ENCODE measurements around the gene ZCCHC3. TPM values are rescaled to one million over a fixed set of nuclear protein-coding genes. Genes with fewer than 3 reads are reported as not detected.

Gene ZCCHC3
- total and polyA plus RNA-seq, 8 donors = 4.2 to 10.7 (median 6.2) TPM

DNA sequence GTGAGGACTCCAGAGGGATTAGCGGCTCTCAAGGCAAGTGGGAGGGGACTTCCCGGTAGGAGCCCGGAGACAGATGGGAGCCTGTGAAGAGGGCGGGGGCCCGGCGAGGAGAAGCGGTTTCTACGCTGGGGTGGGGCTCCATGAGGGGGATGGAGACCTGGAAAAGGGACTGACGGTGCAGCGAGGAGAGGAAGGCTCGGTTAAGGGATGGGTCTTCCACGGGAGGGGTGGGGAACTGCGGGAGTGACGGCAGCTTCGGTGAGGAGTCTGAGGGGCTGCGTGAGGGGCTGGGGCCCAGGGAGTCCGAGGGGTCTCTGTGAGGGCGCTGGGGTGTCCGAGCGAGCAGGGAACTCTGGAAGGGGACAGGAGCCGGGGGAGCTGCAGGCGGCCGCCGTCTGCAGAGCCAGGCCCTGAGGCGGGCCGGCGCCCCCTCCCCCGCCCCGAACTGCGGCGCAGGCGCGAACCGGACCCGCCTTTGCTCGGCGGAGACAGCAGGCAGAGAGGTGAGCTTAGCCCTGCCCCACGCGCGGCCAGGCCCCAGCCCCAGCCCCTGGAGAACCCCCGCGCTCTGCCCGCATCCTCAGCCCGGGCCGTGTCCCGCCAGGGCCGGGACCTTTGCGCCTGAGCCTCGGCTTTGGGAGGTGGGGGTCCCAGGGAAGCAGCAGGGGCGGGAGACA lies 49.4 kb downstream of the ZCCHC3 start, which contains the start of gene NRSN2:
Gene NRSN2 (plus strand): TSS at position 472 of the 677 bp plus-strand sequence. CDS start 2,533 bp downstream, outside the sequence.
- Histone ChIP-seq H3K36me3 (no peaks in the 10 kb centered on the region), H3K4me3 (peak within 1 kb of the TSS; percentile 53 to 77 (median 63)), H3K27ac (peak within 1 kb of the TSS; percentile 52 to 90 (median 84)), H3K9me3 (no peaks in the 10 kb centered on the region), H3K4me1 (peaks cover 0 to 15% (median 10%) of the 10 kb centered on the region in 3 donors), H3K27me3 (no peaks in the 10 kb centered on the region)
- 4% methylated on average over 37 to 50 of the region's 50 CpGs for WGBS, 2 donors
- intact Hi-C loops (cut with DNase I) = no loop called here
- no peak for FAIRE-seq
- TF ChIP-seq, protein P1, sequence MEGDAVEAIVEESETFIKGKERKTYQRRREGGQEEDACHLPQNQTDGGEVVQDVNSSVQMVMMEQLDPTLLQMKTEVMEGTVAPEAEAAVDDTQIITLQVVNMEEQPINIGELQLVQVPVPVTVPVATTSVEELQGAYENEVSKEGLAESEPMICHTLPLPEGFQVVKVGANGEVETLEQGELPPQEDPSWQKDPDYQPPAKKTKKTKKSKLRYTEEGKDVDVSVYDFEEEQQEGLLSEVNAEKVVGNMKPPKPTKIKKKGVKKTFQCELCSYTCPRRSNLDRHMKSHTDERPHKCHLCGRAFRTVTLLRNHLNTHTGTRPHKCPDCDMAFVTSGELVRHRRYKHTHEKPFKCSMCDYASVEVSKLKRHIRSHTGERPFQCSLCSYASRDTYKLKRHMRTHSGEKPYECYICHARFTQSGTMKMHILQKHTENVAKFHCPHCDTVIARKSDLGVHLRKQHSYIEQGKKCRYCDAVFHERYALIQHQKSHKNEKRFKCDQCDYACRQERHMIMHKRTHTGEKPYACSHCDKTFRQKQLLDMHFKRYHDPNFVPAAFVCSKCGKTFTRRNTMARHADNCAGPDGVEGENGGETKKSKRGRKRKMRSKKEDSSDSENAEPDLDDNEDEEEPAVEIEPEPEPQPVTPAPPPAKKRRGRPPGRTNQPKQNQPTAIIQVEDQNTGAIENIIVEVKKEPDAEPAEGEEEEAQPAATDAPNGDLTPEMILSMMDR (IDR thresholded peaks at IDR 0.05) = no peak
- ATAC-seq = peak; percentile 72 to 86 (median 73)
- DNase-seq = peak; percentile 53 to 87 (median 70)

DNA sequence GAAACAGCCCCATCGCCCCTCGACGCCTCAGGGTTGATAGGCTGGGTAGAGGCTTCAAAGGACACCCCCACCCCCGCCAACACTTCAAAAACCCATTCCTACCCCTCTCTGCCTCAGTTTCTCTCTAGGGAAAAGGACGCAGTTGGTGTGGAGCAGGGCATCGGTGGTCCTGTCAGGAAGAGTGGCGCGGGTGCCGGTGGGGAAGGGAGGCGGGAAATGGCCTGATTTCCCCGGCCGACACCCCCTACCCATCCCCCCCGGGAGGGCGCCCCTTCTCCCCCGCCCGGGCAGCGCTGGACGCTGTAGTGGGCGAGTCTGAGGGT lies 49.9 kb downstream of the ZCCHC3 start:
- Histone ChIP-seq H3K27ac (peak overlapping the region; percentile 52 to 90 (median 84)), H3K9me3 (no peaks in the 10 kb centered on the region), H3K4me3 (peak overlapping the region; percentile 53 to 77 (median 63)), H3K36me3 (no peaks in the 10 kb centered on the region), H3K4me1 (peaks cover 0 to 15% (median 10%) of the 10 kb centered on the region in 3 donors), H3K27me3 (no peaks in the 10 kb centered on the region)
- FAIRE-seq = no peak
- TF ChIP-seq, protein P1 (IDR thresholded peaks at IDR 0.05) = no peak
- WGBS, 2 donors = 1 to 3% methylated on average over 17 to 19 of the region's 19 CpGs
- no peak for DNase-seq
- peak in 2 of 4 donors; percentile 1 for ATAC-seq
- intact Hi-C loops (cut with DNase I) = no loop called here

DNA sequence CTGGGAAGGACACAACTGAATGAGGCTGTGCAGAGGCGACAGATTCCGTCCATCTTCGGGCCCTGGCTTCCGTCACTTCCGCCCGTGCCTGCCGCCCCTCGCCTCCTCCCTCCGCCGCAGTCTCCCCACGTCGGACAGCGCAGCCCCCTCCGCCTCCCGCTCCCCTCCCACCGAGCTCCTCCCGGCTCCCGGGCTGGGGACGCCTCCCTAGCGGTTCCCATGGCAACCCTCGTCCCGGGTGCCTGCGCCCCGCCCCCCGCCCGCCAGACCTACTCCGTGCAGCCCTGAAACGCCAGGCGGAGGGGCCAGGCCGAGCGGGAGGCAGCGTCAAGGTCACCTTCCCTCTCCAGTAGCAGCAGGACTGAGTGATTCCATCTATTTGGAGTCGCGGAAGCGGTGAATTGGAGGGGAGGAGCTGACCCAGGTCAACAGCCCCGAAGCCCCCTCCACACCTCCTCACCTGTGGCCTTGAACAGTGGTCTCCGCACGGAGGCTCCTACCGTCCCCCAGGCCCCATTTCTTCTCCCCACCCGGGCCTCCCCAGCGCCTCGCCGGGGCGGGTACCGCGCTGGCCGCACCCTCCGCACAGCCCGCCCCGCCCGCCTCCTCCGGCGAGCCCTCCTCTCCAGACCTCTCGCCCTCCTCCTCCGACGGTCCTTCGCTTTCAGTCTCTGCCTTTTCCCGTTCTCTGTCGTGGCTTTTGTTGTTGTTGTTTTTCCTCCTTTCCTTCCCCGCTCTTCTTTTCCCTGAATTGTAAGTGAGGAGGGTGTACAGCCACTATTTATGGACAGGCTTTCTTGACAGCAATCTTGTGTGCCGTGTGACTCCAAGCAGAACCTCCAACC lies 50.5 kb downstream of the ZCCHC3 start:
- Histone ChIP-seq H3K27ac (peak overlapping the region; percentile 52 to 90 (median 84)), H3K4me3 (peak overlapping the region; percentile 53 to 77 (median 63)), H3K4me1 (peaks cover 0 to 15% (median 10%) of the 10 kb centered on the region in 3 donors), H3K36me3 (no peaks in the 10 kb centered on the region), H3K9me3 (no peaks in the 10 kb centered on the region), H3K27me3 (no peaks in the 10 kb centered on the region)
- intact Hi-C loops (cut with DNase I) = no loop called here
- DNase-seq (peak; percentile 86 to 94 (median 88)), ATAC-seq (peak; percentile 76 to 88 (median 82)), FAIRE-seq (no peak)
- TF ChIP-seq, protein P1 (IDR thresholded peaks at IDR 0.05) = no peak
- 0 to 1% methylated on average over 50 to 59 of the region's 61 CpGs for WGBS, 2 donors

DNA sequence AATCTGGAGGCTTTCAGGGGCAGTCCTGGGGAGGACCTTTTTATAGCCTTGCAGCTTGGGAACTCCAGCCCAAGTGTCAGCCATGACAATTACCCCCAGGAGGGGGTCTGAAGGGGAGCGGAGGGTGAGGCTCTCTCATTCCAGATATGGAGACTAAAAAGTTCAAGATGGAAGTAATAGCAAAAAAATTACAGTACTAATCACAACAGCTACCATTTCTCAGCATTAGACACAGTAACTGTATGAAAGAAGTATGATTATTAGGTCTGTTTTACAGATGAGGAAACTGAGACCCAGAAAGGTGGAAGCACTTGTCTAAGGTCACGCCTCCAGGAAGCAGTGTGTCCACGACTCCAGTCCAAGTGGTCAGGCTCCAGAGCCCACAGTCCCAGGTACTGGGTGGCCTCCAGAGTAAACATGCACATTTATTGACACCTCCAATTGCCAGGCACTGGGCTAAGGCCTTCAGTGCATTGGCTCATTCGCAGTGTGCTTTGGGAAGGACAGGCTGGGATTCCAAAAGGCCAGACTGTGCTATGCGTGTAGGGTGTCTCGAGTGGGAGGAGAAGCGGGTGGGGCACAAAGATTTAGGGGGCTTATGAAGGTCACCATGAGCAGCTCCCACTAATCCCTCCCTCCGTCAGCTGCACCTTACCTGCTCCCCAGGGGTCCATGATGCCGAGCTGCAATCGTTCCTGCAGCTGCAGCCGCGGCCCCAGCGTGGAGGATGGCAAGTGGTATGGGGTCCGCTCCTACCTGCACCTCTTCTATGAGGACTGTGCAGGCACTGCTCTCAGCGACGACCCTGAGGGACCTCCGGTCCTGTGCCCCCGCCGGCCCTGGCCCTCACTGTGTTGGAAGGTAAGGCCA lies 51.8 kb downstream of the ZCCHC3 start:
- no peaks in the 10 kb centered on the region for H3K27me3 ChIP-seq
- no peak for DNase-seq
- ATAC-seq = no peak
- no peak for FAIRE-seq
- no peaks in the 10 kb centered on the region for H3K9me3 ChIP-seq
- H3K4me3 ChIP-seq = no peak overlapping the region
- TF ChIP-seq, protein P1 (IDR thresholded peaks at IDR 0.05) = no peak
- intact Hi-C loops (cut with DNase I) = no loop called here
- no peaks in the 10 kb centered on the region for H3K36me3 ChIP-seq
- H3K4me1 ChIP-seq = peaks cover 0 to 15% (median 10%) of the 10 kb centered on the region in 3 donors
- H3K27ac ChIP-seq = peak overlapping the region in 1 of 4 donors; percentile 87
- WGBS, 2 donors = 84 to 85% methylated on average over 19 of the region's 19 CpGs

Other genes starting within 250 kb of the ZCCHC3 start
- not detected for gene DEFB125, start 209.9 kb upstream of the ZCCHC3 start, total RNA-seq
- gene DEFB125, start 209.9 kb upstream of the ZCCHC3 start, polyA plus RNA-seq = not detected
- gene DEFB126, start 155.0 kb upstream of the ZCCHC3 start, total RNA-seq = not detected
- not detected for gene DEFB126, start 155.0 kb upstream of the ZCCHC3 start, polyA plus RNA-seq
- gene DEFB127, start 140.1 kb upstream of the ZCCHC3 start, total RNA-seq = not detected
- not detected for gene DEFB127, start 140.1 kb upstream of the ZCCHC3 start, polyA plus RNA-seq
- not detected for gene DEFB128, start 107.9 kb upstream of the ZCCHC3 start, total RNA-seq
- gene DEFB128, start 107.9 kb upstream of the ZCCHC3 start, polyA plus RNA-seq = not detected
- not detected for gene DEFB129, start 70.3 kb upstream of the ZCCHC3 start, total RNA-seq
- not detected for gene DEFB129, start 70.3 kb upstream of the ZCCHC3 start, polyA plus RNA-seq
- gene DEFB132, start 39.8 kb upstream of the ZCCHC3 start, total RNA-seq = not detected
- gene DEFB132, start 39.8 kb upstream of the ZCCHC3 start, polyA plus RNA-seq = under 1 TPM in 1 of 2 donors, not detected in 1; 0.02 TPM
- 1 to 10 TPM; 2.5 to 6.3 (median 2.9) TPM for gene C20orf96, start 6.8 kb upstream of the ZCCHC3 start, total RNA-seq
- 1 to 10 TPM; 5.8 to 6.8 TPM for gene C20orf96, start 6.8 kb upstream of the ZCCHC3 start, polyA plus RNA-seq
- gene SOX12, start 28.0 kb downstream of the ZCCHC3 start, total RNA-seq = 1 to 10 TPM; 4.3 to 8.8 (median 6.5) TPM
- gene SOX12, start 28.0 kb downstream of the ZCCHC3 start, polyA plus RNA-seq = 1 to 10 TPM; 2.9 to 4.8 TPM
- 10 to 100 TPM; 10.7 to 23.0 (median 15.3) TPM for gene NRSN2, start 49.5 kb downstream of the ZCCHC3 start, total RNA-seq
- 10 to 100 TPM; 25.5 to 41.3 TPM for gene NRSN2, start 49.5 kb downstream of the ZCCHC3 start, polyA plus RNA-seq
- 10 to 100 TPM in 1 of 6 donors, 1 to 10 TPM in 5; 4.4 to 97.7 (median 6.6) TPM for gene TRIB3, start 83.2 kb downstream of the ZCCHC3 start, total RNA-seq
- gene TRIB3, start 83.2 kb downstream of the ZCCHC3 start, polyA plus RNA-seq = 10 to 100 TPM in 1 of 2 donors, 1 to 10 TPM in 1; 6.5 to 12.8 TPM
- 10 to 100 TPM; 34.9 to 62.0 (median 41.1) TPM for gene RBCK1, start 110.7 kb downstream of the ZCCHC3 start, total RNA-seq
- gene RBCK1, start 110.7 kb downstream of the ZCCHC3 start, polyA plus RNA-seq = 100 to 1,000 TPM; 130 to 148 TPM
- 10 to 100 TPM; 11.1 to 21.4 (median 12.9) TPM for gene TBC1D20, start 165.0 kb downstream of the ZCCHC3 start, total RNA-seq
- gene TBC1D20, start 165.0 kb downstream of the ZCCHC3 start, polyA plus RNA-seq = 10 to 100 TPM; 11.5 to 17.3 TPM
- 10 to 100 TPM; 44.5 to 57.4 (median 49.5) TPM for gene CSNK2A1, start 246.2 kb downstream of the ZCCHC3 start, total RNA-seq
- gene CSNK2A1, start 246.2 kb downstream of the ZCCHC3 start, polyA plus RNA-seq = 10 to 100 TPM; 12.7 to 21.2 TPM